IMR-90 (cell line): ENCODE data around the gene BNIP2. TPM values are rescaled to one million over a fixed set of nuclear protein-coding genes. Genes with fewer than 3 reads are reported as not detected.

Source experiments
- ATAC-seq: fragments of 200-7000 bp; cut with Tn5 transposase; 2 replicates; pipeline ENCODE4 v1.9.1; 2020; ENCODE audit warnings: low read depth, mild to moderate bottlenecking, moderate library complexity
- BruUV-seq: library from RNA; stranded (reverse); fragments of 400-500 nt; replicated peaks from 2 replicates; lab custom pipeline; 2021; lab: Mats Ljungman, UMichigan
- CTCF ChIA-PET: fragments of 300-600 bp; formaldehyde crosslinking; extraction: SDS; loops from one replicate; lab custom pipeline; 2021; ENCODE audit warnings: antibody characterized with exemption; lab: Yijun Ruan, JAX
- POLR2A ChIA-PET: fragments of 300-600 bp; sonication (Branson Sonifier 250); formaldehyde crosslinking; loops from one replicate; lab custom pipeline; 2022; ENCODE audit warnings: antibody characterized with exemption; ENCODE audit not compliant: unreplicated experiment; lab: Charles Lee
- DNase-seq: peaks from one replicate; pipeline ENCODE4 v3.0.0; 2013
- H2AFZ ChIP-seq: replicated peaks from 2 replicates; pipeline ENCODE3; 2013; ENCODE audit warnings: low read length, mild to moderate bottlenecking; ENCODE audit not compliant: poor library complexity
- H2AK5ac ChIP-seq: 2 replicates; pipeline ENCODE4 v1.6.1; 2013; ENCODE audit warnings: low read depth, low read length, inconsistent platforms
- H2AK9ac ChIP-seq: replicated peaks from 2 replicates; pipeline ENCODE3; 2013; ENCODE audit warnings: mild to moderate bottlenecking, low read depth, low read length, moderate library complexity; ENCODE audit not compliant: poor library complexity
- H2BK120ac ChIP-seq: 2 replicates; pipeline ENCODE4 v1.6.1; 2013; ENCODE audit warnings: low read depth, low read length, inconsistent platforms
- H2BK15ac ChIP-seq: 3 replicates; pipeline ENCODE4 v1.6.1; 2013; ENCODE audit warnings: low read depth, low read length, inconsistent platforms
- H2BK20ac ChIP-seq: 2 replicates; pipeline ENCODE4 v1.6.1; 2013; ENCODE audit warnings: low read depth, mild to moderate bottlenecking, inconsistent platforms, low read length, moderate library complexity
- H2BK5ac ChIP-seq: 2 replicates; pipeline ENCODE4 v1.6.1; 2013; ENCODE audit warnings: mild to moderate bottlenecking, low read depth, low read length, inconsistent platforms; ENCODE audit not compliant: poor library complexity, severe bottlenecking
- H3K14ac ChIP-seq: replicated peaks from 2 replicates; pipeline ENCODE4 v1.6.1; 2013; ENCODE audit warnings: low read depth, low read length, inconsistent platforms
- H3K18ac ChIP-seq: 2 replicates; pipeline ENCODE4 v1.6.1; 2013; ENCODE audit warnings: low read depth, low read length, control low read depth
- H3K23ac ChIP-seq: 2 replicates; pipeline ENCODE4 v1.6.1; 2013; ENCODE audit warnings: low read depth, low read length, inconsistent platforms
- H3K27ac ChIP-seq: 2 replicates; pipeline ENCODE4 v1.5.1; 2013; ENCODE audit warnings: mild to moderate bottlenecking, control low read depth, low read length; ENCODE audit not compliant: insufficient read depth
- H3K27me3 ChIP-seq: 2 replicates; pipeline ENCODE4 v1.6.1; 2013; ENCODE audit warnings: low read length; ENCODE audit not compliant: control insufficient read depth, insufficient read depth
- H3K36me3 ChIP-seq: 2 replicates; pipeline ENCODE4 v1.6.1; 2013; ENCODE audit warnings: low read length, mixed read lengths; ENCODE audit not compliant: control insufficient read depth, insufficient read depth
- H3K4ac ChIP-seq: 2 replicates; pipeline ENCODE4 v1.6.1; 2013; ENCODE audit warnings: low read depth, low read length, inconsistent platforms
- H3K4me1 ChIP-seq: 2 replicates; pipeline ENCODE4 v1.6.1; 2013; ENCODE audit warnings: low read length, mixed read lengths; ENCODE audit not compliant: control insufficient read depth, insufficient read depth
- H3K4me2 ChIP-seq: 2 replicates; pipeline ENCODE4 v1.6.1; 2013; ENCODE audit warnings: low read depth, mild to moderate bottlenecking, control low read depth, low read length, moderate library complexity
- H3K4me3 ChIP-seq: 2 replicates; pipeline ENCODE4 v1.5.1; 2013; ENCODE audit warnings: low read depth, mild to moderate bottlenecking, control low read depth, low read length, moderate library complexity; ENCODE audit not compliant: insufficient read depth
- H3K56ac ChIP-seq: 2 replicates; pipeline ENCODE4 v1.6.1; 2013; ENCODE audit warnings: low read length, inconsistent platforms; ENCODE audit not compliant: insufficient read depth; ENCODE audit errors: extremely low read depth
- H3K79me1 ChIP-seq, 2 experiments: 2 replicates each; pipeline ENCODE4 v1.6.1; 2013; ENCODE audit warnings: low read length in 2 of 2, inconsistent platforms in 1 of 2, low read depth in 1 of 2
- H3K9ac ChIP-seq: 2 replicates; pipeline ENCODE4 v1.6.1; 2013; ENCODE audit warnings: low read depth, low read length, control low read depth
- H3K9me1 ChIP-seq: 2 replicates; pipeline ENCODE4 v1.6.1; 2013; ENCODE audit warnings: low read length, inconsistent platforms; ENCODE audit not compliant: insufficient read depth
- H3K9me3 ChIP-seq: 2 replicates; pipeline ENCODE4 v1.6.1; 2013; ENCODE audit warnings: low read length; ENCODE audit not compliant: control insufficient read depth, insufficient read depth
- H4K20me1 ChIP-seq: 2 replicates; pipeline ENCODE4 v1.6.1; 2013; ENCODE audit warnings: low read length, inconsistent platforms; ENCODE audit not compliant: insufficient read depth
- H4K5ac ChIP-seq: 2 replicates; pipeline ENCODE4 v1.6.1; 2013; ENCODE audit warnings: mild to moderate bottlenecking, low read depth, low read length, control low read depth
- H4K8ac ChIP-seq, 2 experiments: 2 replicates each; pipeline ENCODE4 v1.6.1; 2013; ENCODE audit warnings: low read depth in 2 of 2, low read length in 2 of 2, control low read depth in 1 of 2, inconsistent platforms in 1 of 2
- H4K91ac ChIP-seq: 2 replicates; pipeline ENCODE4 v1.6.1; 2013; ENCODE audit warnings: low read depth, low read length, inconsistent platforms; ENCODE audit not compliant: insufficient read depth
- CTCF ChIP-seq: conservative IDR thresholded peaks from 2 replicates; pipeline ENCODE4 v1.5.1; 2012; ENCODE audit warnings: mild to moderate bottlenecking, low read depth, low read length, improper control_type of control experiment
- RFX5 ChIP-seq: IDR thresholded peaks from 2 replicates; pipeline ENCODE4 v1.8.0; 2012; ENCODE audit warnings: low read depth, mild to moderate bottlenecking, low read length, moderate library complexity
- WGBS, 2 experiments: methylation state at CpG; one replicate each; pipeline versions ENCODE4 v1.1.5 to v1.1.7; 2013; ENCODE audit warnings: missing lambda C conversion rate in 2 of 2; ENCODE audit not compliant: insufficient read length in 1 of 2; ENCODE audit errors: extremely low coverage in 2 of 2; 5-methylcytosine and 5-hydroxymethylcytosine counted together
- dilution Hi-C: fragments of 300-500 bp; cut with HindIII; formaldehyde crosslinking; loops from one replicate; pipeline ENCODE4 v1.14.3; 2018; ENCODE audit warnings: low sequenced_read_pairs; ENCODE audit not compliant: unreplicated experiment
- in situ Hi-C: fragments of 300-500 bp; cut with MboI; formaldehyde crosslinking; loops from 3 replicates; pipeline ENCODE4 v1.14.3; 2019; ENCODE audit warnings: low sequenced_read_pairs, inconsistent platforms, mixed read lengths
- intact Hi-C: fragments of 100-400 bp; cut with micrococcal nuclease; formaldehyde crosslinking; loops from 2 replicates; pipeline ENCODE4 v1.10.0; 2022
- polyA plus RNA-seq, 3 experiments: library from polyadenylated mRNA; depleted of rRNA; stranded (reverse); fragments of >200 nt; gene quantifications; 2 replicates each; pipeline ENCODE4 v1.2.3, GENCODE V29; 2012; ENCODE audit warnings: low replicate concordance in 1 of 3
- total RNA-seq: library from RNA; depleted of rRNA; stranded (reverse); fragments of >200 nt; gene quantifications from 2 replicates; pipeline ENCODE4 v1.2.3, GENCODE V29; 2012

BNIP2 gene
- total and polyA plus RNA-seq, 2 of the 4 experiments (the other 2 are of a cell fraction), result 36.9 to 47.3 TPM

- CTCF ChIA-PET, result no interaction called here
- no peaks in the 10 kb centered on the region for H3K9me1 ChIP-seq
- no peak overlapping the region for H3K9ac ChIP-seq
- H3K36me3 ChIP-seq, result no peaks in the 10 kb centered on the region
- no peaks in the 10 kb centered on the region for H3K79me1 ChIP-seq
- ATAC-seq (no peak), DNase-seq (no peak)
- no peak overlapping the region for H3K14ac ChIP-seq
- BruUV-seq, result no TSS peak
- TF ChIP-seq RFX5 (no peak), CTCF (0 out of 2 replicates have a peak, but pooled peaks have one; percentile 18)
- H3K4me3 ChIP-seq, result no peak overlapping the region
- no peak overlapping the region for H2AK9ac ChIP-seq
- H3K4me1 ChIP-seq, result no peaks in the 10 kb centered on the region
- H3K56ac ChIP-seq, result no peak overlapping the region
- no peak overlapping the region for H4K5ac ChIP-seq
- POLR2A ChIA-PET, result no interaction called here
- no peak overlapping the region for H2BK20ac ChIP-seq
- no CpG with 5 or more reads among the region's 7 CpGs for WGBS, 2 experiments
- intact Hi-C loops, result no loop called here
- H2BK15ac ChIP-seq, result no peak overlapping the region
- H3K23ac ChIP-seq, result no peak overlapping the region
- no peak overlapping the region for H3K18ac ChIP-seq
- H4K20me1 ChIP-seq, result no peaks in the 10 kb centered on the region
- no peak overlapping the region for H2BK5ac ChIP-seq
- H2BK120ac ChIP-seq, result no peak overlapping the region
- dilution Hi-C loops, result no loop called here
- H2AK5ac ChIP-seq, result no peak overlapping the region
- H3K9me3 ChIP-seq, result no peaks in the 10 kb centered on the region
- H3K27ac ChIP-seq, result no peak overlapping the region
- H2AFZ ChIP-seq, result no peak overlapping the region
- H3K4me2 ChIP-seq, result no peak overlapping the region
- no peak overlapping the region for H4K8ac ChIP-seq
- H3K4ac ChIP-seq, result no peak overlapping the region
- in situ Hi-C loops, result no loop called here
- H3K27me3 ChIP-seq, result peaks cover 3% of the 10 kb centered on the region
- H4K91ac ChIP-seq, result no peak overlapping the region
Measured at GRCh38 chr15:59736181-59736580, 47.1 kb upstream of the BNIP2 start.
